Activated CD4-positive, alpha-beta T cell treated with anti-CD3 and anti-CD28 coated beads, Interleukin-2, amount 50 U/mL, for 16 hours (primary cell): ENCODE measurements around the gene YWHAG.
"Not testable (repeated sequence)": the region's sequence is repeated elsewhere in the genome, so short reads cannot be mapped to it uniquely, and the experiment has no call there.

ENCODE experiments used
- DNase-seq: peaks from one replicate; pipeline ENCODE4 v3.0.0-alpha.2; 2020

The YWHAG gene

GRCh38 chr7:76346778-76347177 lies 12.0 kb downstream of the YWHAG start:
- no peak for DNase-seq

DNA sequence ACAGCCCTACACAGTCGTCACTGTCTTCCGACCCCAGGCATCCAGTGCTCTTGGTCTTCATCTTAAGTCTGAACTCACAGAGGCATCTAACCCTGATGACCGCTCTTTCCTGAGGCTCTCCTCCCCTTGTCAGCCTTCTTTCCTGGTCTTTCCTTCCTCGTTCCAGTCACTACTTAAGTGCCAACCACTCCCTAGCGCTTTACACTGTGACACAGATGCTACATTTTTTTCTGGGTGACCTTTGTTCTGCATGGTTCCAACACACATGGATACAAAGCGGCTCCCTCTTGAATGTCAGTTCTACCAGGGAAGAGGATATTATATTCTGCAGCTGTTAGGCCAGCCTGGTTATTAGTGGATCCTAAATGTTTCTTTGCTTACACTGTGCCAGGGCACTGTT lies 12.7 kb downstream of the YWHAG start:
- DNase-seq, result no peak

GRCh38 chr7:76343931-76344321 lies 14.9 kb downstream of the YWHAG start:
- DNase-seq, result no peak

- DNase-seq, result peak; percentile 57
Observed at GRCh38 chr7:76343294-76343930, 15.4 kb downstream of the YWHAG start.

- DNase-seq, result no peak
Observed at GRCh38 chr7:76342222-76342621, 16.6 kb downstream of the YWHAG start.

GRCh38 chr7:76340617-76341131 lies 18.1 kb downstream of the YWHAG start:
- DNase-seq, result no peak

GRCh38 chr7:76338298-76339084 lies 20.3 kb downstream of the YWHAG start:
- no peak for DNase-seq

DNA sequence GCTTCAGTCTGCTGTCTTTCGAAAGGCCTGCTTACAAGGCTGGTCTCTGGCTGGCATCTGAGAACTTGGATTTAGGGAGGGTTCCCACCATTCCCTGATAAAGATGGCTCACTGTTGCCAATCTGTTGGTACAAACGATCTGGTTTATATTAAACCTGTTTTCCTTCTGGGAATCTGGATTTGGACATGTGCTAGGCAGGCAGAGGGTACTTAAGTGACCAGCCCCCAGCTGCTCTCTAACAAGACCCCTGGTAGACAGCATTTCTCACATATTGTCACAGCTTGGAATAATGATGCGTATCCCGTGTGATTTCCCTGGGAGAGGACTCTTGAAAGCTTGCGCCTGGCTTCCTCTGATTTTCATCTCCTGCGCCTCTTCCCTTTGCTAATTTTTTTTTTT lies 21.6 kb downstream of the YWHAG start:
- no peak for DNase-seq

DNA sequence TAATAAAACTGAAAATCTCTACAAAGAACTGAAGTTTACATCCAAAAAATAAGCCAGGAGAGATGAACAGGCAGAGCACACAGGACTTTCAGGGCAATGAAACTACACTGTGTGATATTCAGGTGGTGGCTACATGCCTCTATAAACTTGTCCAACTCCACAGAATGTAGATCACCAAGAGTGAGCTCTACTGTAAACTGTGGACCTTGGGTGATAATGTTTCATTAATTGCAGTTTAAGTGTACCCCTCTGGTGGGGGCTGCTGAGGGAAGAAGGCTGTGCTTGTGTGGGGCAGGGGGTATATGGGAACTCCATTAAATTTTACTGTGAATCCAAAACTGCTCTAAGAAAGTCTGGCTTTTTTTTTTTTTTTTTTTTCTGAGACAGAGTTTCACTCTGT lies 22.7 kb downstream of the YWHAG start:
- DNase-seq, result no peak

- DNase-seq, result not testable (repeated sequence)
Observed at GRCh38 chr7:76335417-76335816, 23.4 kb downstream of the YWHAG start.

DNA sequence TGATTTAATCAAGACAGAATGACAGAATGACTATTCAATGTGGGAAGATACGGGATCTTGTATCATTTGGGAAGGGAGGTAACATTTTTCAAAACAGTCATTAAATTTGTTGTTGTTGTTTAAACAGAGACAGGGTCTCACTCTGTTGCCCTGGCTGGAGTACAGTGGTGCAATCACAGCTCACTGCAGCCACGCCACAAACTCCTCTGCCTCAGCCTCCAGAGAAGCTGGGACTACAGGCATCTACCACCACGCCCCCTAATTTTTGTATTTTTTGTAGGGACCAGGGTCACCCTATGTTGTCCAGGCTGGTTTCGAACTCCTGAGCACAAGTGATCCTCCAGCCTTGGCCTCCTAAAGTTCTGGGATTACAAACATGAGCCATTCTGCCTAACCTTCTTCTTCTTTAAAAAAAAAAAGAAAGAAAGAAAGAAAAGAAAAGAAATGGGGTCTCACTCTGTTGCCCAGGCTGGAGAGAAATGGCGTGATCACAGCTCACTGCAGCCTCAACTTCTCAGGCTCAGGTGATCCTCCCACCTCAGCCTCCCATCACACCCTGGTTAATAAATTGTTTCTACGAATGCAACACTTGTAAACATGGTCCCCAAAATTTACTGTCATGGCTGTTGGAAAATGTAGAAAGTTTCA lies 24.3 kb downstream of the YWHAG start:
- no peak for DNase-seq

GRCh38 chr7:76333511-76334101 lies 25.2 kb downstream of the YWHAG start:
- no peak for DNase-seq

GRCh38 chr7:76332078-76332477 lies 26.7 kb downstream of the YWHAG start:
- no peak for DNase-seq

DNA sequence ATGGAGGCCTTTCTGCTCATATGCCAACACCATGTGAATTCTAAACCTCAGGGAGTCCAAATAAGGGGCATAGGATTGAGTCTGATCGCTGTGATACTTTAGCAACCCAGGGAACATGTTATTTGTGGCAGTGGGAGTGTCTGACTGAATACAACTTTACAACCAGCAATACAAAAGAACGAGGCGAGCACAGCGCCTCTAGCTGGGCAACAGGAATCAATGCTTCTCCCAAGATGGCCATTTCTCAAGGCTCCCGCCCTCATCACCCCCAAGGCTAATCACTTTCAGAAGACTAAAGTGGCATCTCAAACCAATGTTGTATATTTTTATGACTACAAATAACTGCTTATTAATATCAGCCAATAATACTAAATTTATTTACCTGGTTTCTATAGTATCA lies 28.1 kb downstream of the YWHAG start:
- no peak for DNase-seq

- DNase-seq, result no peak
Observed at GRCh38 chr7:76330261-76330660, 28.5 kb downstream of the YWHAG start.

GRCh38 chr7:76329479-76329878 lies 29.3 kb downstream of the YWHAG start:
- DNase-seq, result no peak

GRCh38 chr7:76328389-76328788 lies 30.4 kb downstream of the YWHAG start:
- DNase-seq, result no peak

DNA sequence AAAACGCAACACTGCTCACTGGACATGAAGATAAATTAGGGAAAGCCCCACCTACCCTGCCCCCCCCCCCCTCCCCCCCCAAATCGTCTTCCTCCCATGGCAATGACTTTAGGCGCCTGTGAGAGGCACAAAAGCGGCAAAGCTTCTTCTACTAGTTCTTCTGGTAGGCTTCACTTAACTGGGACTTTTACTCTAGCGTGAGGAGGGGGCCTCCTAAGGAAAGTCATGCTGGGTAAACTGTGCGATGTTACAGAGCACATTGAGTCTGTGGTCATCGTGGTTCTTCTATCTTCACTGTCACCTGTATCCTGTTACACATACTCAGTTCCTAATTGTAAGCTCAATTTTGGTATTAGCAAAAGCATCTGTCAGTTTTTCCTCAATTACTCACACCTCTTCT lies 31.2 kb downstream of the YWHAG start:
- DNase-seq, result no peak

DNA sequence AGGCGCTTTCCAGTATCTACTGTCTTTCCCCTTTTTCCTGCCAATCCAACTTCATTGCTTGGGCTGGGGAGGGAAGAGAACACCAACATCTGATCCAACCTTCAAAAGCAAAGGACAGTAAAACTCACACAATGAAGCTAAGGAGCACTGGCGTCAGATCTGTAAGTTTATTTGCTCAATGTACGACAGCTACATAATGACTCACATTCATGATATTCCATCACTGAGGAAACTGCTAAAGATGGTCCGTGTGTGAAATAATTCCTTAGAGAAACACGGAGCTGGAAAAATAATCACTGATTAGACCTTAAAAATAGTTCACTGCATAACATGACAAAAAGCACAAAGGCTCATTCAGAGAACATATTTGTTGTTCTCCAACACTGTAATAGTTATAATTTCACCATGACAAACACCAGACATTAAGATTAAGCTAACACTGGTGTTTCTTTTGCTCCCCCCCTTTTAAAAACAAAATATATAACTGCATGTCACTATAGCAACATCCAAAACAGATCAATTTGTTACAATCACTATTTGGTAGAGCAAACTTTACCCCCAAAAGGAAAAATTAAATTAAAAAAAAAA lies 32.1 kb downstream of the YWHAG start:
- no peak for DNase-seq

DNA sequence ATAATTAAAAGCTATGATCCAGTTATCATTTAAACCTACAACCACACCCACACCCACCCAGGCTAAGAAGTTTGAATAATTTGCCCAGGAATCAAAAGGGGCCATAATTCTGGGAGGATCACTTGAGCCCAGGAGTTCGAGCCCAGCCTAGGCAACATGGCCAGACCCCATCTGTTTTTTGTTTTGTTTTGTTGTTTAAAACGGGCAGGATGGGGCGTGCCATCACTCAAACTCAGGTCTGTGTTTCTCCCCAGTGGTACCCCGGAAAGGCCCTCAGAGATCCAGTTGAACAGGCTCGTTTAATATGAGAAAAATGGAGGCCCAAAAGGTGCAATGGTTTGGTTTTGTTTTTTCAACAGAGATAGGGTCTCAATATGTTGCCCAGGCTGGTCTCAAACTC lies 33.0 kb downstream of the YWHAG start:
- no peak for DNase-seq

- DNase-seq, result no peak
Observed at GRCh38 chr7:76325092-76325491, 33.7 kb downstream of the YWHAG start.

DNA sequence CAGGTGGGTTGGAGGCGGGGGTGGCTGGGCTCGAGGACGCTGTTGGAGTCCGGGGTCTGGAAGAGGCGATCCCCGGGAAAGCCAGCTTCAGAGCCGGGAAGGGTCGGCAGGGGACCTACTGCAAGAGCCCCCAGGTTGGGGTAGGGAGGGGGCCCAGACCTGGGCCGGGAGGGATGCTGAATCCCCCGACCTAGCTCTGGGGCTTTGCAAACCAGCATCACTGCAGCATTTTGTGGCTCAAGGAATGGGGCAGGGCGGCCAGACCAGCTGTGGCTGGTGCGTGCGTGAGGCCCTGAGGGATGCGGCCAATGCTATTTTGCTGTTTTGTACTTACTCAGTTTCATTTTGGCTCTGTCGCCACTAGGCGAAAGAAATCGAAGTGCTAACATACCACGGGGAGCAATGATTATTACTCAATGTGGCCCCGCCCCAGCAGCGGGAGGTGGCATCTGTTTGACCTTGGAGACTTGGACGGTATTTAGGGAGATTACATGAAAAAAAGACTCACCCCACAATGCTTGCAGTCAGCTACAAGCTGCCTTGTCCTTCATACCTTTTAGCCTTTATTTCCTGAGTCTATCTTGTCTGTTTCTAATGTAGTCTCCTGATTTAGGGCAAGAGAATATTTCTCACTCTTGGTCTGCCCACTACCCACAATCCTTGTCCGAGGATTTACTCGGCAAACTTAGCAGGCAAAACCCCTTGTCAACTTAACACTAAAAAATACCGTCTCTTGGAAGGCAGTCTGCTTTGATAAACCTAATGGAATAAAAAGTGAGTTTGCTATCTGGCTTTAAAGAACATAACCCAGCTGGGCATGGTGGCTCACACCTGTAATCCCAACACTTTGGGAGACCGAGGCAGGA lies 40.1 kb downstream of the YWHAG start:
- peak; percentile 90 for DNase-seq
